ENCODE data around the gene SNX5.

SNX5 gene

DNA sequence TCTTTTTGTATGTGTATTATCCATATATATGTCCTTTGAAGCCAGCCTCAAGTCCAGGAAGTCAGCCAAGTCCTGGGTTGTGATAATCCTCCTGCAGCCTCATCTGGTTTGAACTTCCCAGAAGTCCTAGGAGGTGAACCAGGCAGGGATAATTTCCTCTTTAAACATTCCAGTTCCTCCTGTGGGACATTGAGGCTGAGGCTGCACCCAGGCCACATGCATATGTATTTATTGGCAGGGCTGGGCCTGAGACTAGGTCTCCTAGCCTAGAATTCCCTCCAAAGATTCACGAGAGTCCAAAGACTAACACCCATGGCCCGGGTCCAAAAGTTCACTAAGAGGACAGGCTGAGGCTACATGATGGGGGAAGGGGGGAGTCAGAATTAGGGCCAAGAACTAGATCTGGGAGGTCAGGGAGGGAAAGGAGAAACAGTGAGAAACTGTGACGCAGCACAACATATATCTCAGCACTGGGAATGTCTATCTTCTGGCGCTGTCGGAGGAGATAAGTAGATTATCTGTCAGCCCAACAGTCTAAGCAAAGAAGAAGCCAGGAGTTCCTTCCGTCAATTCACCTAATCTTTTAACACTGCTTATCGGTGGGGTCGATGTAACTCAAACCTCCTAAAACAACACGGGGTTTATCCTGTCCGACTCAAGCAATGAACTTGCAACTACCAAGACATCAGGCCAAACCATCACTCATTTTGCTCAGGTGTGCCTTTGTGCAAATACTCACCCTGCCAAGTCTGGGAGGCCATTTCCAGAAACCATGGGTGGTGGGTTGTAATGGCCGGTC, 43.3 kb downstream of the SNX5 start:
- no peak for TF ChIP-seq EZH2phosphoT487 (conservative IDR thresholded peaks at IDR 0.05; ENCODE audit: low read length)
- TF ChIP-seq, protein P1, sequence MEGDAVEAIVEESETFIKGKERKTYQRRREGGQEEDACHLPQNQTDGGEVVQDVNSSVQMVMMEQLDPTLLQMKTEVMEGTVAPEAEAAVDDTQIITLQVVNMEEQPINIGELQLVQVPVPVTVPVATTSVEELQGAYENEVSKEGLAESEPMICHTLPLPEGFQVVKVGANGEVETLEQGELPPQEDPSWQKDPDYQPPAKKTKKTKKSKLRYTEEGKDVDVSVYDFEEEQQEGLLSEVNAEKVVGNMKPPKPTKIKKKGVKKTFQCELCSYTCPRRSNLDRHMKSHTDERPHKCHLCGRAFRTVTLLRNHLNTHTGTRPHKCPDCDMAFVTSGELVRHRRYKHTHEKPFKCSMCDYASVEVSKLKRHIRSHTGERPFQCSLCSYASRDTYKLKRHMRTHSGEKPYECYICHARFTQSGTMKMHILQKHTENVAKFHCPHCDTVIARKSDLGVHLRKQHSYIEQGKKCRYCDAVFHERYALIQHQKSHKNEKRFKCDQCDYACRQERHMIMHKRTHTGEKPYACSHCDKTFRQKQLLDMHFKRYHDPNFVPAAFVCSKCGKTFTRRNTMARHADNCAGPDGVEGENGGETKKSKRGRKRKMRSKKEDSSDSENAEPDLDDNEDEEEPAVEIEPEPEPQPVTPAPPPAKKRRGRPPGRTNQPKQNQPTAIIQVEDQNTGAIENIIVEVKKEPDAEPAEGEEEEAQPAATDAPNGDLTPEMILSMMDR (IDR thresholded peaks at IDR 0.05; ENCODE audit: insufficient read depth, low read length, poor library complexity, severe bottlenecking): no peak
- no peak overlapping the region for H2AFZ ChIP-seq (ENCODE audit: low read depth, low read length, severe bottlenecking)
- no peak overlapping the region for H3K9ac ChIP-seq (ENCODE audit: low read length)
- H3K4me2 ChIP-seq (ENCODE audit: low read depth, low read length, poor library complexity, severe bottlenecking): no peak overlapping the region
- H4K20me1 ChIP-seq (ENCODE audit: low read depth, low read length): no peaks in the 10 kb centered on the region
- H3K9me3 ChIP-seq (ENCODE audit: insufficient read depth, low read length): no peaks in the 10 kb centered on the region
- no peaks in the 10 kb centered on the region for H3K79me2 ChIP-seq (ENCODE audit: insufficient read depth, low read length)
- no peaks in the 10 kb centered on the region for H3K27me3 ChIP-seq (ENCODE audit: low read length)
- H3F3A ChIP-seq (ENCODE audit: insufficient read depth): no peaks in the 10 kb centered on the region
- H3K9me2 ChIP-seq (replicated peaks; ENCODE audit: insufficient read depth, low read length): no peaks in the 10 kb centered on the region
- no peaks in the 10 kb centered on the region for H3K36me3 ChIP-seq (ENCODE audit: low read length)
- H3K27ac ChIP-seq (ENCODE audit: low read depth, low read length): no peak overlapping the region
- H3K4me3 ChIP-seq (ENCODE audit: insufficient read depth, low read length, poor library complexity, severe bottlenecking): no peak overlapping the region

DNA sequence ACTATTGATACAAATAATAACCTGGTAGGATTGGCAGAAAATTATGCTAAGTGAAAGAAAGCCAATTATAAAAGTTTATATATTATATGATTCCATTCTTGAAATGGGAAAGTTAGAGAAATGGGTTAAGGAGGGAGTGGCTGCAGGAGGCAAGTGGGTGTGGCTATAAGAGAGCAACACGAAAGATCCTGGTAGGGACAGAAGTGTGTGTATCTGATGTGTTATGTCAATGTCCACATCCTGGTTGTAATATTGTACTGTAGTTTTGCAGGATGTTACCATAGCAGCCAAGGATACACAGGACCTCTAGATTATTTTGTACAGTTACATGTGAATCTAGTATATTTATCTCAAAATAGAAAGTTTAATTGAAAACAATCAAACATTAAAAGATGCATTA, 46.8 kb downstream of the SNX5 start:
- no peak overlapping the region for H2AFZ ChIP-seq (ENCODE audit: low read depth, low read length, severe bottlenecking)
- H3K27ac ChIP-seq (ENCODE audit: low read depth, low read length): no peak overlapping the region
- no peak overlapping the region for H3K4me2 ChIP-seq (ENCODE audit: low read depth, low read length, poor library complexity, severe bottlenecking)
- H3F3A ChIP-seq (ENCODE audit: insufficient read depth): no peaks in the 10 kb centered on the region
- no peaks in the 10 kb centered on the region for H3K9me2 ChIP-seq (replicated peaks; ENCODE audit: insufficient read depth, low read length)
- H3K4me3 ChIP-seq (ENCODE audit: insufficient read depth, low read length, poor library complexity, severe bottlenecking): no peak overlapping the region
- no peaks in the 10 kb centered on the region for H3K27me3 ChIP-seq (ENCODE audit: low read length)
- no peaks in the 10 kb centered on the region for H3K79me2 ChIP-seq (ENCODE audit: insufficient read depth, low read length)
- no peaks in the 10 kb centered on the region for H4K20me1 ChIP-seq (ENCODE audit: low read depth, low read length)
- H3K9ac ChIP-seq (ENCODE audit: low read length): no peak overlapping the region
- no peaks in the 10 kb centered on the region for H3K36me3 ChIP-seq (ENCODE audit: low read length)
- no peaks in the 10 kb centered on the region for H3K9me3 ChIP-seq (ENCODE audit: insufficient read depth, low read length)
- TF ChIP-seq, protein P1 (IDR thresholded peaks at IDR 0.05; ENCODE audit: insufficient read depth, low read length, poor library complexity, severe bottlenecking): no peak
- TF ChIP-seq EZH2phosphoT487 (conservative IDR thresholded peaks at IDR 0.05; ENCODE audit: low read length): no peak

DNA sequence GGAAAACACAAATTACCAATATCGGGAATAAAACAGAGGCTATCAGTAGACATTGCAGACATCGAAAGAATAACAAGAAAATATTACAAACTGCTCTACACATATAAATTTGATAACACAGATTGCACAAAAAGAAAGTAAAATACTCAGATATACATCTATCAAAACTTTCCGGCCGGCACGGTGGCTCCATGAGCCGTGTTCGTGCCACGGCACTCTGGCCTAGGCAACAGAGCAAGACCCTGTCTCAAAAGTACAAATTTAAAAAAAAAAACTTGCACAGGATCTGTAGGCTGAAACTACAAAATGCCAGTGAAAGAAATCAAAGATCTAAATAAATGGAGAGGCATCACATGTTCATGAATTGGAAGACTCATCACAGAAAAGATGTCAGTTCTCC, 49.4 kb downstream of the SNX5 start:
- H3K4me2 ChIP-seq (ENCODE audit: low read depth, low read length, poor library complexity, severe bottlenecking): no peak overlapping the region
- H3K4me3 ChIP-seq (ENCODE audit: insufficient read depth, low read length, poor library complexity, severe bottlenecking): no peak overlapping the region
- no peak overlapping the region for H3K27ac ChIP-seq (ENCODE audit: low read depth, low read length)
- no peak overlapping the region for H3K9ac ChIP-seq (ENCODE audit: low read length)
- no peaks in the 10 kb centered on the region for H3K79me2 ChIP-seq (ENCODE audit: insufficient read depth, low read length)
- no peaks in the 10 kb centered on the region for H3K9me3 ChIP-seq (ENCODE audit: insufficient read depth, low read length)
- TF ChIP-seq EZH2phosphoT487 (conservative IDR thresholded peaks at IDR 0.05; ENCODE audit: low read length): no peak
- TF ChIP-seq, protein P1 (IDR thresholded peaks at IDR 0.05; ENCODE audit: insufficient read depth, low read length, poor library complexity, severe bottlenecking): no peak
- H3F3A ChIP-seq (ENCODE audit: insufficient read depth): no peaks in the 10 kb centered on the region
- H3K27me3 ChIP-seq (ENCODE audit: low read length): no peaks in the 10 kb centered on the region
- H3K36me3 ChIP-seq (ENCODE audit: low read length): no peaks in the 10 kb centered on the region
- no peaks in the 10 kb centered on the region for H3K9me2 ChIP-seq (replicated peaks; ENCODE audit: insufficient read depth, low read length)
- no peaks in the 10 kb centered on the region for H4K20me1 ChIP-seq (ENCODE audit: low read depth, low read length)
- no peak overlapping the region for H2AFZ ChIP-seq (ENCODE audit: low read depth, low read length, severe bottlenecking)

Measured in SU-DHL-6 (cell line).